DMS53 treated with DMSO at 0.1 percent for 48 hours (cell line): ENCODE measurements around the gene MSRB3.
A peak's percentile ranks its signal among the peaks of the same experiment; 100 is the strongest.
"Not testable (repeated sequence)": the region's sequence is repeated elsewhere in the genome, so short reads cannot be mapped to it uniquely, and the experiment has no call there.

Experiments used
- DNase-seq: peaks from one replicate; lab custom pipeline; 2025; ENCODE audit not compliant: unreplicated experiment; lab: John Stamatoyannopoulos, UW

MSRB3 gene

DNA sequence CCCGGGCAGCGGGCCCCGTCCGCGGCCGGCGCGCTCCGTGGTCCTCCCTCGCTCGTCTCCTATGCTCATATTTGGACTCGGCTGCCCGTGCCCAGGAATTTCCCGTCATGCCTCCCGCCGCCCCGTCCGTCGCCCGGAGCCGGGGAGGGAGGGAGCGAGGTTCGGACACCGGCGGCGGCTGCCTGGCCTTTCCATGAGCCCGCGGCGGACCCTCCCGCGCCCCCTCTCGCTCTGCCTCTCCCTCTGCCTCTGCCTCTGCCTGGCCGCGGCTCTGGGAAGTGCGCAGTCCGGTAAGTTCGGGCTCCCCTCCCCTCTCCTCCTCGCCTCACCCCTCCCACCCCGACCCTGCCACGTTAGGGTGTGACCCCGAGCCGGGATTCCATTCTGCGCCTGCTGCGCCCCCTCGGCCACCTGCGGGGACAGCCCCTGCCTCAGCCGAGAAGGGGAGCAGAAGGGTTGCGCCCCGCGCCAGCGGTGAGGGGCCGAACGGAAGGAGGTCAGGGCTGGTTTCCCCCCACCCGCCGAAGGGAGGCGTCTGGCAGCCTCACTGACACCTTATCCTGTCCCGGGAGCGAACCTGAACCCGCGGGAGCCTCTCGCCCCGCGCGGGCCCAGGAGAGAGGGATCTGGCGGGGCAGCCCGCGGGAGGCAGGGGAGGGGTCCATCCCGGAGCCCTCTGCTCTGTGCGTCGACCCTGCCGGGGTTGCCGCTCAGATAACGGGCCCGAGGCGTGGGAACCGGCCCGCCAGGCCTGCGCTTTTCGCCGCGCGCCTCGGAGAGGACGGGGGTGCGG lies at the start of gene MSRB3:
TSS of gene MSRB3 (plus strand) at position 108 of the 793 bp plus-strand sequence. CDS start 29,897 bp downstream, outside the sequence.
- peak; percentile 27 for DNase-seq

- no peak for DNase-seq
These were observed 49.0 kb upstream of the MSRB3 start for GRCh38 chr12:65229441-65229840.

DNA sequence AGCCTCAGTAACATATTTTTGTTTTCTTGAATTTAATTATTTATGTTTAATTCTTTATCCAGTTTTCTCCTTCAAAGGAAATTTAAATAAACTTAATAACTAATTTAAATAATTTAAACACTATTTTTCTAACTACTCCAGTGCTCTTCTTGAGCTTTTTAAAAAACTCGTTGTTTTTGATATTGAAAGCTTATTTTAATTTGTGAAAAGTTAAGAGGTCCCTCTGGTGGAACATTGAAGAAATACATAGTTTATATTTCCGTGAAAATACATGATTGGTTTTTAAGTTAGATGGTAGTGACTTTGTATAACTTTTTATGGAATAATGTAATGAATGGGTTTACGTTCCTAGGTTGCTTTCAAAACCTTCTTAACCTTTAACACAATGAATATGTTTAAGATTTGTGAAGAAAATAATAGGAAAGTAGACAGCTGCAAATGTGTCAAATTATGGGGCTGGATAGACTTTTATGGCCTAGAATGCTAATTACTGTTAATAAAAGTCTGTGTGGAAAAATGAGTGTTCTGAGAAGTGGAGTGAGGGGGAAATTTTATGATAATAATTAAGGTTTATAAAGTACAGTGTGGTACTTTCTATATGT lies 45.9 kb upstream of the MSRB3 start:
- DNase-seq: peak; percentile 14

GRCh38 chr12:65237153-65237552 lies 41.3 kb upstream of the MSRB3 start:
- DNase-seq: no peak

DNA sequence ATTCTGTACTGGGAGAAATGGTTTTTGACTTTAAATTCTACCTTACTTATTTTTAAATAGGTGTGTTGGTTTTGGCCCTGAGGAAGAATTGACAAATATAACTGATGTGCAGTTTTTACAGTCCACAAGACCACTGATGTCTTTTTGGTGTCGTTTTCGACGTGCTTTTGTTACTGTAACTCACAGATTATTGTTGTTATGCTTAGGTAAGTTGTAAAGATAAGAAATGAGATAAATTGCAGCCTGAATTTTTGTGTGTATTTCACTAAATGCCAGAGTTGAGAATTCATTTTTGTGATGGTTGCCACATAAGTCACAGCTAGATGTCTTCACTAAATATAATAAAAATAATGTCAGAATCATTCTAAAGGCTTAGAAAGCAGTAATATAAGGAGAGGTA lies 39.9 kb upstream of the MSRB3 start:
- DNase-seq: no peak

GRCh38 chr12:65248656-65249633 lies 29.5 kb upstream of the MSRB3 start:
- DNase-seq: no peak

GRCh38 chr12:65252515-65252914 lies 26.0 kb upstream of the MSRB3 start:
- no peak for DNase-seq

DNA sequence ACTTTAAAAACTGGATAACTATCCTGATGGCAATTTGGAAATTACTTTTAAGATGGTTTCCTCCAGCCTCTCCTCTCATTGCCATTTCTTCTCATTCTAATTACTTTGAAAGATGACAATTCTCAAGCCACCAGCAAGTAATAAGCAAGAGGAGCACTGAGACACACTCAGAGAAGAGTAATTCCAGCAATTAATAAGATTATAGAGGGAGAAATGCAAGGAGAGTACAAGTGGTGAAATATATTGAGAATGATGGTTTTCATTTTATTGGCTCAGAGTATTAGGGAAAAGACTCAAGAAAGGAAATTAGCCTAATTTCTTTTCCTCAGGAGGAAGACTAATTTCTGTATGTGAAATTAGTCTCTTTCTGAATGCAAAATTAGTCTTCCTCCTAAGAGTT lies 20.5 kb upstream of the MSRB3 start:
- no peak for DNase-seq

DNA sequence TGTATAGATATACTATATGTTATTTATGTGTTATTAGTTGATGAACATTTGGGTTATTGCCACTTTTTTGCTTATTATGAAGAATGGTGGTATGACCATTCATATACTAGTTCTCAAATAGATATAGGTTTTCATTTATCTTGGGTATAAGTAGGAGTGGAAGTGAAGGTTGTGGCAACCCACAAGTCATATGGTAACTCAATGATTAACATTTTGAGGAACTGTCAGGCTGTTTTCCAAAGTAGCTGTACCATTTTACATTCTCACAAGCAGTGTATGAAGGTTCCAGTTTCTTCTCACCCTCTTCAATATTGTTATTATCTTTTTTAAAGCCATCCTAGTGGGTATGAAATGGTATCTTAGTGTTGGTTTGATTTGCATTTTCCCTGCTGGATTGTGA lies 19.0 kb upstream of the MSRB3 start:
- DNase-seq: no peak

GRCh38 chr12:65263777-65264176 lies 14.7 kb upstream of the MSRB3 start:
- no peak for DNase-seq

GRCh38 chr12:65266408-65266807 lies 12.1 kb upstream of the MSRB3 start:
- DNase-seq: no peak

DNA sequence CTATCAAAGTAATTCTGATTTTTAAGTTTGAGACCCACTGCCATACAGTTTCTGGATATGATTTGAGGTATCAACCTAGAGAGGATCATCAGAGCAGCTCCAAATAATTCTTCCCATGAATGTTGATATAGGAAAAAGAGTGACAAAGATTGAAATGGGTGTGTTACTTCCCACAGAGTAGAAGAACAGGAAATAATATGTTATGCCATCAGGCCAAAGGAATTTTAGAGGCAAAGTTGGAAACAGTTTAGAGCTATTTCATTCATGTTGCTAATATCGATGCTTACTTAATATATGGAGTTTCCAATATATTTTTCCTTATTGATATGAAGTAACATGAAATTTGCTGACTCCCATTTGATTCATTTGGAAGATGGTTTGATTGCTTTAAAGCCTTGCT lies 8.9 kb upstream of the MSRB3 start:
- DNase-seq: no peak

DNA sequence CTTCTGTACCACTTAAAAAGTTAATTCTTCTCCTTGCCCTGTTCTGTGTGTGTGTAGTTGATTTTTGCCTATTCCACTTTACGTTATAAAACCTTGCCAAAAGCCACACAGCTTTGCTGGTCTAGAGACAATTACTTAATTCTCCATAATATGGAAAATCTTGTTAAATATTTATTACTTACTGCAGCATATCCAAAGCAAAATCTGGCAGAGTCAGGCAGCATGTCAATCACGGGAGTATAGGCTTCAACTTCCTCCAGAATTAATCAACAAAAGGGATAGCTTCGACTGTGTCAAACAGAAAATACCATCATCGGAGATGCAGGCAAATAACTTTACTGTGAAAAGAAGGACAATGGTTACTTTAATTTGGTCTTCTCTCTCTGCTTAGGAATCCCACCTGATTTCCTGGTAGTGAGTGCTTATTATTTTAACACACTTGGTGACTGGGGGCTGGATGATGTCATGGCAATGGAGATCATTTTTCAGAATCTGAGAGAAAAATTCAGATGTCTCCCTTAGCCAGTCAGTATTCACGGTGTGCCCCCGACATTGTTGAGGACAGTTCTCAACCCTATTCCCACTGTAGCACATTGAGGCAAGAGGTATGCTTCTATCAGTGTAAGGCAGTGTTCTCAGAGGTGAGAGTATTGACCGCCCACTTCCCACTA lies 3.7 kb upstream of the MSRB3 start:
- no peak for DNase-seq

GRCh38 chr12:65275627-65276026 lies 2.9 kb upstream of the MSRB3 start:
- no peak for DNase-seq

- DNase-seq: no peak
These were observed 1.5 kb upstream of the MSRB3 start for GRCh38 chr12:65276916-65277530.

DNA sequence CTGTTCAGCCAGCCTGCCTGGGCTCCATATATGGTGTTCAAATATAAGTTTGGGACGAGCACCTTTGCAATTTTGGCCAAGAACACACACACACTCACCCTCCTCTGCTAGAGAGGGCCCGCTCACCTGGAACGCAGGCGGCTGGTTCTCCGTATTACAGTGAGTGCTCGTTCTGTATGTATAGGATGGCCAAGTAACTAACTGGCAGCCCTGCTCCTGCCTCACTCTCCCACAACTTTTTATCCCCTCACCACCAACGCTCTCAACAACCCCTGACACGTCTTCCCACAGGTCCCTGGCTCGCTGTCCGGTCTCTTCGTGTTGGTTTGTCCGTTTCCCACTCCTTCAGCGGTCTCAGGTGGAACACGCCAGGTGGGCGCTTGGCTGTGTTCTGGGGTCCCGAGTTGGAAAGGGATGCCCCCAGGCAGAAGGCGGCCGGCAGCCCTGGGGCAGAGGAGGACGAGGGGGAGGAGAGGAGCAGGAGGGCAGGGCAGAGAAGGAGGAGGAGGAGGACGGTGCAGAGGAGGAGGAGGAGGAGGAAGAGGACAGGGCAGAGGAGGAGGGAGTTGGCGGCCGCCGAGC lies 398 bp upstream of the MSRB3 start:
- DNase-seq: no peak

DNA sequence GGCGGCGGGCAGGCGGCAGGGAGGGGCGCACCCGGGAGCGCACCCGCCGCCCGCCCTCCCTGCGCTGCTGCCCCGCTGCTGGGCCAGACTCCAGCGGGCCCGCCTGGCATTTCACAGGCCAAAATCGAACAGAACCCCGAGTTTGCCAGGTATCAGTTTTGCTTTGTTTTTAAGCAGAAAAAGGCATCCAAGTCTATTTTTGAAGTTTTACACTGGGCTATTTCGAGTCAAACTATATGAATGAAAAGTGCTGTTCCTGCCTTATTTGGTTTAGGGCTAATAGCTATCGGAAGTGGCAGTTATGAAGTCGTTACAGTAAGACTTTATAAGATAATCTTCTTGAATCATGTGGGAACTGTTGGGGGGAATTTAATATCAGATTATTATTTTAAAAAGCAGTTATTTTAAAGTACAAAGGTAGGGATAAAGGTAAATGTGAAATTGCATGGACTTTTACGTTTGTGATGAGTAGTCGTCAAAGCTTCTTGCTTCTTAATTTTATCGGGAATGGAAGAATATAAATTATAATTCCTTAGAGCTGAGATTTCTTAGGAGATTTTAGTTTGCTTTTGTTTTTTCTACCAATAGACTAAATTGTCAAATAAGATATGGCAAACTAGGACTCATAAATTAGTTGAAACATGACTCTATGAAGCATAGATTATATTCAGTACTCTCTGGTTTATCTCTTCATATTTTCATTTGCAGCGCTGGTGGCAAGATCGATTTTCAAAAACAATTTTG lies 1.1 kb downstream of the MSRB3 start:
- no peak for DNase-seq

GRCh38 chr12:65280306-65280705 lies 1.8 kb downstream of the MSRB3 start:
- DNase-seq: no peak

DNA sequence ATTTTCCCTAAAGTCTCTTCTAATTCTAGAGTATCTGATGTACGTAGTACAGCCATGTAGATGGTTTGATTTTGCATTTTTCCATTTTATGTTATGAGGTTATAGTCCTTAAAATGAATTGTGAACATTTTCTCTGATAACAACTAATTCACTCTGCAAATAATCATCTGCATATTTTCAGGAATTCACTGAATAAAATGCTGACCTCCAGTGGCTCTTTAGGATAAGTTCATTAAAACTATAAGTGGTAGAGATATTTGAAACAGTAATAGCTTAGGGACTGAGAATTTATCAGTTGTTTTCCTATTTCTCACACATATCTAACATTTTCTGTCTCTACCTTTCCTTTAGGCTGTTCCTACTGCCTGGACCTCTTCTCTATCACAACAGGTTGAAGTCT lies 4.4 kb downstream of the MSRB3 start:
- DNase-seq: no peak

DNA sequence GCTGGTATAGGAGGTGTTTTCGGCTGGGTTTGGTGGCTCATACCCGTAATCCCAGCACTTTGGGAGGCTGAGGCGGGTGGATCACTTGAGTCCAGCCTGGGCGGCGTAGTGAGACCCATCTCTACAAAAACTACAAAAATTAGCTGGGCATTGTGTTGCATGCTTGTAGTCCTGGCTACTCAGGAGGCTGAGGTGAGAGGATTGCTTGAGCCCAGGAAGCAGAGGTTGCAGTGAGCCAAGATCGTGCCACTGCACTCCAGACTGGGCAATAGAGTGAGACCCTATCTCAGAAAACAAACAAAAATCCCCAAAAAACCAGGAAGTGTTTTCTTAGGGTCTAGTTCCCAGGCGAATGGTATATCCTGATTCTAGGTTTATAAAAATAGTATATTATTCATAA lies 7.0 kb downstream of the MSRB3 start:
- DNase-seq: not testable (repeated sequence)
